H9 (cell line): Measurements from ENCODE around the gene DGKD. TPM values are rescaled to one million over a fixed set of nuclear protein-coding genes. Genes with fewer than 3 reads are reported as not detected.

ENCODE experiments used
- DNase-seq: peaks from one replicate; pipeline ENCODE4 v3.0.0-alpha.2; 2017
- H2AFZ ChIP-seq: one replicate; pipeline ENCODE4 v1.6.1; 2013; ENCODE audit warnings: mild to moderate bottlenecking, low read length, control low read depth, moderate library complexity
- H2AK5ac ChIP-seq: 2 replicates; pipeline ENCODE4 v1.6.1; 2013; ENCODE audit warnings: low read length, control low read depth, mixed read lengths; ENCODE audit not compliant: insufficient read length
- H2BK120ac ChIP-seq: one replicate; pipeline ENCODE4 v1.6.1; 2013; ENCODE audit warnings: low read depth, mild to moderate bottlenecking, low read length, control low read depth, inconsistent platforms; ENCODE audit not compliant: poor library complexity, severe bottlenecking
- H2BK12ac ChIP-seq: 2 replicates; pipeline ENCODE4 v1.6.1; 2013; ENCODE audit warnings: low read length, control low read depth, mixed read lengths, low read depth; ENCODE audit not compliant: insufficient read length
- H2BK15ac ChIP-seq: 2 replicates; pipeline ENCODE4 v1.6.1; 2013; ENCODE audit warnings: low read depth, low read length, control low read depth
- H2BK20ac ChIP-seq: one replicate; pipeline ENCODE4 v1.6.1; 2013; ENCODE audit warnings: low read depth, mild to moderate bottlenecking, low read length, control low read depth, inconsistent platforms; ENCODE audit not compliant: poor library complexity, severe bottlenecking
- H2BK5ac ChIP-seq: 2 replicates; pipeline ENCODE4 v1.6.1; 2013; ENCODE audit warnings: low read length, control low read depth, mixed read lengths; ENCODE audit not compliant: insufficient read length
- H3K14ac ChIP-seq: 2 replicates; pipeline ENCODE4 v1.6.1; 2013; ENCODE audit warnings: low read length, control low read depth; ENCODE audit not compliant: insufficient read depth
- H3K18ac ChIP-seq: 2 replicates; pipeline ENCODE4 v1.6.1; 2013; ENCODE audit warnings: low read depth, mild to moderate bottlenecking, mixed read lengths, low read length, control low read depth; ENCODE audit not compliant: insufficient read length
- H3K23ac ChIP-seq: 2 replicates; pipeline ENCODE4 v1.6.1; 2013; ENCODE audit warnings: low read length, control low read depth, mixed read lengths, low read depth; ENCODE audit not compliant: insufficient read length
- H3K23me2 ChIP-seq: 2 replicates; pipeline ENCODE4 v1.6.1; 2013; ENCODE audit warnings: low read depth, mild to moderate bottlenecking, mixed read lengths, low read length, control low read depth; ENCODE audit not compliant: insufficient read length, poor library complexity, severe bottlenecking
- H3K27ac ChIP-seq: 2 replicates; pipeline ENCODE4 v1.5.1; 2013; ENCODE audit warnings: low read length, control low read depth, mixed read lengths, low read depth; ENCODE audit not compliant: insufficient read length
- H3K27me3 ChIP-seq: 2 replicates; pipeline ENCODE4 v1.6.1; 2013; ENCODE audit warnings: low read length, control low read depth, inconsistent platforms; ENCODE audit not compliant: insufficient read depth
- H3K4ac ChIP-seq: 2 replicates; pipeline ENCODE4 v1.6.1; 2013; ENCODE audit warnings: low read depth, mild to moderate bottlenecking, control low read depth, inconsistent platforms, low read length, moderate library complexity
- H3K4me1 ChIP-seq: 2 replicates; pipeline ENCODE4 v1.6.1; 2013; ENCODE audit warnings: low read length, control low read depth, inconsistent platforms; ENCODE audit not compliant: insufficient read depth
- H3K4me2 ChIP-seq: 2 replicates; pipeline ENCODE4 v1.6.1; 2013; ENCODE audit warnings: low read length, control low read depth, mixed read lengths; ENCODE audit not compliant: insufficient read length, insufficient read depth
- H3K56ac ChIP-seq: 2 replicates; pipeline ENCODE4 v1.6.1; 2013; ENCODE audit warnings: low read depth, mild to moderate bottlenecking, mixed read lengths, low read length, control low read depth; ENCODE audit not compliant: insufficient read length
- H3K79me1 ChIP-seq: 2 replicates; pipeline ENCODE4 v1.6.1; 2013; ENCODE audit warnings: low read depth, mild to moderate bottlenecking, moderate library complexity, low read length, control low read depth, inconsistent platforms; ENCODE audit not compliant: insufficient read depth, poor library complexity, severe bottlenecking
- H3K79me2 ChIP-seq: 2 replicates; pipeline ENCODE4 v1.6.1; 2013; ENCODE audit warnings: low read length, control low read depth, inconsistent platforms; ENCODE audit not compliant: insufficient read depth
- H3K9ac ChIP-seq: 2 replicates; pipeline ENCODE4 v1.6.1; 2013; ENCODE audit warnings: low read length, control low read depth, mixed read lengths; ENCODE audit not compliant: insufficient read length; ENCODE audit errors: extremely low read depth
- H3K9me3 ChIP-seq: one replicate; pipeline ENCODE4 v1.6.1; 2013; ENCODE audit warnings: low read depth, low read length, inconsistent platforms; ENCODE audit not compliant: control insufficient read depth
- H3T11ph ChIP-seq: one replicate; pipeline ENCODE4 v1.6.1; 2013; ENCODE audit warnings: mild to moderate bottlenecking, low read length, control low read depth, inconsistent platforms
- H4K20me1 ChIP-seq: one replicate; pipeline ENCODE4 v1.6.1; 2013; ENCODE audit not compliant: control insufficient read depth, insufficient read length, insufficient read depth
- H4K5ac ChIP-seq: 2 replicates; pipeline ENCODE4 v1.6.1; 2013; ENCODE audit warnings: low read depth, mild to moderate bottlenecking, mixed read lengths, low read length, control low read depth; ENCODE audit not compliant: insufficient read length
- H4K8ac ChIP-seq: replicated peaks from 2 replicates; pipeline ENCODE4 v1.6.1; 2013; ENCODE audit warnings: low read length, control low read depth, mixed read lengths, low read depth; ENCODE audit not compliant: insufficient read length
- H4K91ac ChIP-seq: 2 replicates; pipeline ENCODE4 v1.6.1; 2013; ENCODE audit warnings: low read depth, mild to moderate bottlenecking, moderate library complexity, mixed read lengths, low read length, control low read depth; ENCODE audit not compliant: insufficient read length
- H3K27ac Mint-ChIP-seq, 3 experiments: 2 replicates in 2 of 3; 3 replicates in 1 of 3; pipeline ENCODE4 v1.8.0; 2020 to 2021; ENCODE audit warnings: mixed read lengths in 3 of 3, mild to moderate bottlenecking in 1 of 3, moderate library complexity in 1 of 3
- H3K27me3 Mint-ChIP-seq: 2 replicates; pipeline ENCODE4 v1.8.0; 2021; ENCODE audit warnings: low read depth, mild to moderate bottlenecking, moderate library complexity, mixed read lengths
- H3K36me3 Mint-ChIP-seq, 3 experiments: 2 replicates in 2 of 3; 3 replicates in 1 of 3; pipeline ENCODE4 v1.8.0; 2020 to 2021; ENCODE audit warnings: low read depth in 3 of 3, mixed read lengths in 3 of 3; ENCODE audit not compliant: insufficient read depth in 1 of 3
- H3K4me1 Mint-ChIP-seq, 2 experiments: 2 replicates each; pipeline ENCODE4 v1.8.0; 2020; ENCODE audit warnings: mixed read lengths in 2 of 2
- H3K4me3 Mint-ChIP-seq, 2 experiments: 2 replicates in 1 of 2; 3 replicates in 1 of 2; pipeline ENCODE4 v1.8.0; 2020 to 2021; ENCODE audit warnings: mild to moderate bottlenecking in 2 of 2, mixed read lengths in 2 of 2, moderate library complexity in 1 of 2
- H3K9me3 Mint-ChIP-seq, 2 experiments: 2 replicates in 1 of 2; 3 replicates in 1 of 2; pipeline ENCODE4 v1.8.0; 2020; ENCODE audit warnings: mild to moderate bottlenecking in 2 of 2, mixed read lengths in 2 of 2, moderate library complexity in 1 of 2
- CTCF ChIP-seq: fragments of 200-600 bp; sonication (generic); conservative IDR thresholded peaks from 3 replicates; pipeline ENCODE4 v1.8.0; 2021; ENCODE audit warnings: antibody characterized with exemption, mild to moderate bottlenecking
- WGBS: extraction: QIAGEN DNeasy Blood & Tissue Kit; methylation state at CpG from one replicate; pipeline ENCODE4 v1.1.7; 2013; ENCODE audit warnings: missing lambda C conversion rate, low lambda C conversion rate, mixed read lengths; ENCODE audit not compliant: insufficient read length; ENCODE audit errors: extremely low coverage; 5-methylcytosine and 5-hydroxymethylcytosine counted together
- total RNA-seq: library from RNA; stranded (reverse); gene quantifications from 2 replicates; pipeline ENCODE4 v1.2.1, GENCODE V29; 2021

DGKD gene
- total RNA-seq, 1 experiment from 2014 or later, result 20.7 TPM

GRCh38 chr2:233453916-233454315 lies 99.6 kb downstream of the DGKD start:
- H2BK120ac ChIP-seq, result no peak overlapping the region
- H3K4me1 ChIP-seq, result 0 out of 2 replicates have a peak, but pooled peaks cover under 1% of the 10 kb centered on the region
- no peak overlapping the region for H2AK5ac ChIP-seq

More at GRCh38 chr2:233453916-233454315, 99.6 kb downstream of the DGKD start:
- H3K23me2 ChIP-seq, result no peaks in the 10 kb centered on the region
- no peak overlapping the region for H3T11ph ChIP-seq
- peaks cover 3 to 7% of the 10 kb centered on the region in 2 experiments for H3K4me1 Mint-ChIP-seq
- no peaks in the 10 kb centered on the region for H3K79me1 ChIP-seq
- H3K27me3 ChIP-seq, result no peaks in the 10 kb centered on the region
- no peaks in the 10 kb centered on the region for H3K27me3 Mint-ChIP-seq
- no peak overlapping the region for H3K4ac ChIP-seq
- no peak overlapping the region for H3K9ac ChIP-seq
- no peaks in the 10 kb centered on the region for H3K9me3 ChIP-seq
- no peaks in the 10 kb centered on the region for H4K20me1 ChIP-seq
- no peak overlapping the region for H3K27ac Mint-ChIP-seq
- H3K14ac ChIP-seq, result no peak overlapping the region
- H2BK12ac ChIP-seq, result no peak overlapping the region
- no peaks in the 10 kb centered on the region for H3K79me2 ChIP-seq
- H4K5ac ChIP-seq, result no peak overlapping the region
- H3K4me2 ChIP-seq, result no peak overlapping the region
- no peak overlapping the region for H3K27ac ChIP-seq
- H3K4me3 Mint-ChIP-seq, result no peak overlapping the region
- no peak overlapping the region for H3K18ac ChIP-seq
- H2BK5ac ChIP-seq, result no peak overlapping the region
- no peak for DNase-seq
- no CpG with 5 or more reads among the region's 8 CpGs for WGBS
- H3K56ac ChIP-seq, result no peak overlapping the region
- no peak overlapping the region for H2BK15ac ChIP-seq
- H3K9me3 Mint-ChIP-seq, result no peaks in the 10 kb centered on the region
- no peak for TF ChIP-seq CTCF
- no peak overlapping the region for H4K91ac ChIP-seq
- peaks cover 14 to 54% (median 43%) of the 10 kb centered on the region in 3 experiments; a peak in 6 of 7 replicates for H3K36me3 Mint-ChIP-seq
- H2AFZ ChIP-seq, result no peak overlapping the region
- H4K8ac ChIP-seq, result no peak overlapping the region
- H2BK20ac ChIP-seq, result no peak overlapping the region
- H3K23ac ChIP-seq, result no peak overlapping the region
